Stimulated activated CD4-positive, alpha-beta T cell treated with anti-CD3 and anti-CD28 coated beads, Interleukin-1b, Interleukin-23, amount 100 ng/mL, for 48 hours (primary cell): ENCODE results near the gene CEP135.
"Not testable (repeated sequence)": the region's sequence is repeated elsewhere in the genome, so short reads cannot be mapped to it uniquely, and the experiment has no call there.

Experiments
- DNase-seq: peaks from one replicate; pipeline ENCODE4 v3.0.0-alpha.2; 2020

The CEP135 gene

GRCh38 chr4:55941881-55942396 is 6.8 kb upstream of the CEP135 start:
- no peak for DNase-seq

GRCh38 chr4:55947254-55947882 is 1.4 kb upstream of the CEP135 start:
- DNase-seq: no peak

- peak; percentile 26 for DNase-seq
Measured at GRCh38 chr4:55947912-55948725, 626 bp upstream of the CEP135 start.

- DNase-seq: no peak
Measured at GRCh38 chr4:55949482-55949802, 697 bp downstream of the CEP135 start.

GRCh38 chr4:55951191-55951922 is 2.6 kb downstream of the CEP135 start:
- DNase-seq: no peak

GRCh38 chr4:55955710-55956109 is 7.0 kb downstream of the CEP135 start:
- no peak for DNase-seq

- DNase-seq: no peak
Measured at GRCh38 chr4:55959655-55960054, 10.9 kb downstream of the CEP135 start.

GRCh38 chr4:55964046-55964445 is 15.3 kb downstream of the CEP135 start:
- DNase-seq: no peak

- DNase-seq: no peak
Measured at GRCh38 chr4:55965585-55965984, 16.8 kb downstream of the CEP135 start.

- DNase-seq: not testable (repeated sequence)
Measured at GRCh38 chr4:55966324-55966723, 17.6 kb downstream of the CEP135 start.

GRCh38 chr4:55967376-55967775 is 18.6 kb downstream of the CEP135 start:
- no peak for DNase-seq

GRCh38 chr4:55973650-55974049 is 24.9 kb downstream of the CEP135 start:
- DNase-seq: no peak

- no peak for DNase-seq
Measured at GRCh38 chr4:55977811-55978210, 29.1 kb downstream of the CEP135 start.

- DNase-seq: no peak
Measured at GRCh38 chr4:55979562-55979961, 30.8 kb downstream of the CEP135 start.

GRCh38 chr4:55980725-55981124 is 32.0 kb downstream of the CEP135 start:
- no peak for DNase-seq

GRCh38 chr4:55982976-55983375 is 34.2 kb downstream of the CEP135 start:
- DNase-seq: no peak

- DNase-seq: no peak
Measured at GRCh38 chr4:55989766-55990165, 41.0 kb downstream of the CEP135 start.

- peak; percentile 4 for DNase-seq
Measured at GRCh38 chr4:55993994-55994663, 45.4 kb downstream of the CEP135 start.

- DNase-seq: no peak
Measured at GRCh38 chr4:55996646-55997045, 47.9 kb downstream of the CEP135 start.

GRCh38 chr4:56003606-56004005 is 54.9 kb downstream of the CEP135 start:
- no peak for DNase-seq

- DNase-seq: no peak
Measured at GRCh38 chr4:56004235-56004634, 55.5 kb downstream of the CEP135 start.

GRCh38 chr4:56007154-56007553 is 58.4 kb downstream of the CEP135 start:
- no peak for DNase-seq

GRCh38 chr4:56008206-56008605 is 59.5 kb downstream of the CEP135 start:
- no peak for DNase-seq
